ENCODE data around the gene FOXO6. TPM values are rescaled to one million over a fixed set of nuclear protein-coding genes. Genes with fewer than 3 reads are reported as not detected.

The FOXO6 gene
- total and polyA plus RNA-seq, 10 of the 15 experiments (the other 5 are each of a cell fraction or from before 2014, with no cell fraction given), result 0.37 TPM; not detected in 9

DNA sequence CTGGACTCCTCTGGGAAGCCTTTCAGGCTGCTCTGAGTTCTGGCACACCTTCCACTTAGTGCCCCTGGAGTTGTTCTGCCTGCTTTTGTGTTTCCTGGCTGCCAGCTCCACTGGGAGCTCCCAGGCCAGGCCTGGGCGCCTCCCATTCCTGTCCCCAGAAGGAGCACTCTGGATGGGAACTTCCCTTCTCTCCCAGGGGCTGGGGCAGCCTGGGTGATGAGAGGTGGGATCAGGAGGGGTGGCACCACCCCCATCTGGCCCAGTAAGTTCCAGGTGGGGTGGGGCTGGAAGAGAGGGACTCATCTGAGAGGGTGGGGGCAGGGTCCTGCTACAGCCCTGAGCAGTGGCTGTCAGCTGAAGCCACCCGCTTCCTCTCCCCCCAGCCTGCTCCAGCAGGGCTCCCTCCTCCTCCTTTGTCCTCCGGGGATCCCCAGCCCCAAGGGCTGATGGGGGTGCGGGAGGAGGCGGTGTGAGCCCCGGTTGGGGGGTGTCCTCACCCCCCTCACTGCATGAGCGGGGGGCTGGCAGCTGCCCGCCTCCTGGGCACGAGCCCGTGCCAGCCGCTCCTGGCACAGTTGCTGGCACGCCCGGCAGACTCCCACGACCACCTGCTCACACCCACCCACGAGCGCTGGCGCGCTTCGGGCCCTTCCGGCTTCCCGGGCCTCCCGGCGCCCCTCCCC lies 4.7 kb downstream of the FOXO6 start (continued):
- TF ChIP-seq, protein P1, sequence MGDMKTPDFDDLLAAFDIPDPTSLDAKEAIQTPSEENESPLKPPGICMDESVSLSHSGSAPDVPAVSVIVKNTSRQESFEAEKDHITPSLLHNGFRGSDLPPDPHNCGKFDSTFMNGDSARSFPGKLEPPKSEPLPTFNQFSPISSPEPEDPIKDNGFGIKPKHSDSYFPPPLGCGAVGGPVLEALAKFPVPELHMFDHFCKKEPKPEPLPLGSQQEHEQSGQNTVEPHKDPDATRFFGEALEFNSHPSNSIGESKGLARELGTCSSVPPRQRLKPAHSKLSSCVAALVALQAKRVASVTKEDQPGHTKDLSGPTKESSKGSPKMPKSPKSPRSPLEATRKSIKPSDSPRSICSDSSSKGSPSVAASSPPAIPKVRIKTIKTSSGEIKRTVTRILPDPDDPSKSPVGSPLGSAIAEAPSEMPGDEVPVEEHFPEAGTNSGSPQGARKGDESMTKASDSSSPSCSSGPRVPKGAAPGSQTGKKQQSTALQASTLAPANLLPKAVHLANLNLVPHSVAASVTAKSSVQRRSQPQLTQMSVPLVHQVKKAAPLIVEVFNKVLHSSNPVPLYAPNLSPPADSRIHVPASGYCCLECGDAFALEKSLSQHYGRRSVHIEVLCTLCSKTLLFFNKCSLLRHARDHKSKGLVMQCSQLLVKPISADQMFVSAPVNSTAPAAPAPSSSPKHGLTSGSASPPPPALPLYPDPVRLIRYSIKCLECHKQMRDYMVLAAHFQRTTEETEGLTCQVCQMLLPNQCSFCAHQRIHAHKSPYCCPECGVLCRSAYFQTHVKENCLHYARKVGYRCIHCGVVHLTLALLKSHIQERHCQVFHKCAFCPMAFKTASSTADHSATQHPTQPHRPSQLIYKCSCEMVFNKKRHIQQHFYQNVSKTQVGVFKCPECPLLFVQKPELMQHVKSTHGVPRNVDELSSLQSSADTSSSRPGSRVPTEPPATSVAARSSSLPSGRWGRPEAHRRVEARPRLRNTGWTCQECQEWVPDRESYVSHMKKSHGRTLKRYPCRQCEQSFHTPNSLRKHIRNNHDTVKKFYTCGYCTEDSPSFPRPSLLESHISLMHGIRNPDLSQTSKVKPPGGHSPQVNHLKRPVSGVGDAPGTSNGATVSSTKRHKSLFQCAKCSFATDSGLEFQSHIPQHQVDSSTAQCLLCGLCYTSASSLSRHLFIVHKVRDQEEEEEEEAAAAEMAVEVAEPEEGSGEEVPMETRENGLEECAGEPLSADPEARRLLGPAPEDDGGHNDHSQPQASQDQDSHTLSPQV (IDR thresholded peaks at IDR 0.05), result no peak
- TF ChIP-seq ZNF217 (IDR thresholded peaks at IDR 0.05) (peak; percentile 37; the same call in 1 of the 2 replicates), PAX5 (IDR thresholded peaks at IDR 0.05; ENCODE audit: borderline replicate concordance, low read depth, low read length) (0 out of 2 replicates have a peak, but pooled peaks have one; percentile 15), SP1 (IDR thresholded peaks at IDR 0.05; ENCODE audit: low read depth, low read length) (no peak), POLR2A (IDR thresholded peaks at IDR 0.05; ENCODE audit: low read depth, low read length) (0 out of 2 replicates have a peak, but pooled peaks have one; percentile 41), NFXL1 (IDR thresholded peaks at IDR 0.05; ENCODE audit: borderline replicate concordance) (peak; percentile 96), ZBED1 (IDR thresholded peaks at IDR 0.05; ENCODE audit: borderline replicate concordance) (no peak), RB1 (IDR thresholded peaks at IDR 0.05; ENCODE audit: borderline replicate concordance) (no peak; the same call in 1 of the 2 replicates), SIN3A (IDR thresholded peaks at IDR 0.05; ENCODE audit: low read depth, low read length) (no peak), CBFB (IDR thresholded peaks at IDR 0.05; ENCODE audit: low read depth) (no peak), FOS (IDR thresholded peaks at IDR 0.05; ENCODE audit: borderline replicate concordance, extremely low read depth, insufficient read length) (no peak)
- TF ChIP-seq, protein P2, sequence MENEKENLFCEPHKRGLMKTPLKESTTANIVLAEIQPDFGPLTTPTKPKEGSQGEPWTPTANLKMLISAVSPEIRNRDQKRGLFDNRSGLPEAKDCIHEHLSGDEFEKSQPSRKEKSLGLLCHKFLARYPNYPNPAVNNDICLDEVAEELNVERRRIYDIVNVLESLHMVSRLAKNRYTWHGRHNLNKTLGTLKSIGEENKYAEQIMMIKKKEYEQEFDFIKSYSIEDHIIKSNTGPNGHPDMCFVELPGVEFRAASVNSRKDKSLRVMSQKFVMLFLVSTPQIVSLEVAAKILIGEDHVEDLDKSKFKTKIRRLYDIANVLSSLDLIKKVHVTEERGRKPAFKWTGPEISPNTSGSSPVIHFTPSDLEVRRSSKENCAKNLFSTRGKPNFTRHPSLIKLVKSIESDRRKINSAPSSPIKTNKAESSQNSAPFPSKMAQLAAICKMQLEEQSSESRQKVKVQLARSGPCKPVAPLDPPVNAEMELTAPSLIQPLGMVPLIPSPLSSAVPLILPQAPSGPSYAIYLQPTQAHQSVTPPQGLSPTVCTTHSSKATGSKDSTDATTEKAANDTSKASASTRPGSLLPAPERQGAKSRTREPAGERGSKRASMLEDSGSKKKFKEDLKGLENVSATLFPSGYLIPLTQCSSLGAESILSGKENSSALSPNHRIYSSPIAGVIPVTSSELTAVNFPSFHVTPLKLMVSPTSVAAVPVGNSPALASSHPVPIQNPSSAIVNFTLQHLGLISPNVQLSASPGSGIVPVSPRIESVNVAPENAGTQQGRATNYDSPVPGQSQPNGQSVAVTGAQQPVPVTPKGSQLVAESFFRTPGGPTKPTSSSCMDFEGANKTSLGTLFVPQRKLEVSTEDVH (IDR thresholded peaks at IDR 0.05; ENCODE audit: low read depth, partially characterized antibody), result no peak
- TF ChIP-seq, protein P3, sequence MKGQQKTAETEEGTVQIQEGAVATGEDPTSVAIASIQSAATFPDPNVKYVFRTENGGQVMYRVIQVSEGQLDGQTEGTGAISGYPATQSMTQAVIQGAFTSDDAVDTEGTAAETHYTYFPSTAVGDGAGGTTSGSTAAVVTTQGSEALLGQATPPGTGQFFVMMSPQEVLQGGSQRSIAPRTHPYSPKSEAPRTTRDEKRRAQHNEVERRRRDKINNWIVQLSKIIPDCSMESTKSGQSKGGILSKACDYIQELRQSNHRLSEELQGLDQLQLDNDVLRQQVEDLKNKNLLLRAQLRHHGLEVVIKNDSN (IDR thresholded peaks at IDR 0.05; ENCODE audit: borderline replicate concordance, extremely low read length, insufficient read depth, low read depth, low read length), result no peak
- TF ChIP-seq, protein P4, sequence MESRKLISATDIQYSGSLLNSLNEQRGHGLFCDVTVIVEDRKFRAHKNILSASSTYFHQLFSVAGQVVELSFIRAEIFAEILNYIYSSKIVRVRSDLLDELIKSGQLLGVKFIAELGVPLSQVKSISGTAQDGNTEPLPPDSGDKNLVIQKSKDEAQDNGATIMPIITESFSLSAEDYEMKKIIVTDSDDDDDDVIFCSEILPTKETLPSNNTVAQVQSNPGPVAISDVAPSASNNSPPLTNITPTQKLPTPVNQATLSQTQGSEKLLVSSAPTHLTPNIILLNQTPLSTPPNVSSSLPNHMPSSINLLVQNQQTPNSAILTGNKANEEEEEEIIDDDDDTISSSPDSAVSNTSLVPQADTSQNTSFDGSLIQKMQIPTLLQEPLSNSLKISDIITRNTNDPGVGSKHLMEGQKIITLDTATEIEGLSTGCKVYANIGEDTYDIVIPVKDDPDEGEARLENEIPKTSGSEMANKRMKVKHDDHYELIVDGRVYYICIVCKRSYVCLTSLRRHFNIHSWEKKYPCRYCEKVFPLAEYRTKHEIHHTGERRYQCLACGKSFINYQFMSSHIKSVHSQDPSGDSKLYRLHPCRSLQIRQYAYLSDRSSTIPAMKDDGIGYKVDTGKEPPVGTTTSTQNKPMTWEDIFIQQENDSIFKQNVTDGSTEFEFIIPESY (IDR thresholded peaks at IDR 0.05), result no peak
- TF ChIP-seq, protein P5, sequence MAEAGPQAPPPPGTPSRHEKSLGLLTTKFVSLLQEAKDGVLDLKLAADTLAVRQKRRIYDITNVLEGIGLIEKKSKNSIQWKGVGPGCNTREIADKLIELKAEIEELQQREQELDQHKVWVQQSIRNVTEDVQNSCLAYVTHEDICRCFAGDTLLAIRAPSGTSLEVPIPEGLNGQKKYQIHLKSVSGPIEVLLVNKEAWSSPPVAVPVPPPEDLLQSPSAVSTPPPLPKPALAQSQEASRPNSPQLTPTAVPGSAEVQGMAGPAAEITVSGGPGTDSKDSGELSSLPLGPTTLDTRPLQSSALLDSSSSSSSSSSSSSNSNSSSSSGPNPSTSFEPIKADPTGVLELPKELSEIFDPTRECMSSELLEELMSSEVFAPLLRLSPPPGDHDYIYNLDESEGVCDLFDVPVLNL (IDR thresholded peaks at IDR 0.05; ENCODE audit: low read depth, low read length), result no peak
